Adrenal gland (tissue), 19 donors: ENCODE data around the gene SNAPIN. TPM values are rescaled to one million over a fixed set of nuclear protein-coding genes. Genes with fewer than 3 reads are reported as not detected.

Experiments used
- DNase-seq, 7 donors: peaks; one replicate each; pipeline ENCODE4 v3.0.0-alpha.2; 2019 to 2020
- H3K27ac ChIP-seq, 5 donors: fragments of 200-600 bp; sonication (generic) in 4 of 5; 1 replicate in 3 of 5; 2 replicates in 2 of 5; pipeline versions ENCODE4 v1.5.1 to v1.8.0; 2016 to 2020; ENCODE audit warnings: mild to moderate bottlenecking in 1 of 5
- H3K27me3 ChIP-seq: fragments of 200-600 bp; 2 replicates; pipeline ENCODE4 v1.8.0; 2021
- H3K36me3 ChIP-seq, 2 donors: fragments of 200-600 bp; replicated peaks in 1 of 2; 1 replicate in 1 of 2; 2 replicates in 1 of 2; pipeline versions ENCODE4 v1.5.1 to v1.8.0; 2018 to 2022
- H3K4me1 ChIP-seq, 2 donors: fragments of 200-600 bp; replicated peaks in 1 of 2; 1 replicate in 1 of 2; 2 replicates in 1 of 2; pipeline versions ENCODE4 v1.5.1 to v1.8.0; 2018 to 2021
- H3K4me3 ChIP-seq, 4 donors: fragments of 200-600 bp; sonication (generic) in 3 of 4; one replicate each; pipeline ENCODE4 v1.5.1; 2016 to 2018
- H3K9me3 ChIP-seq, 3 donors: fragments of 200-600 bp; sonication (generic) in 1 of 3; replicated peaks in 1 of 3; 1 replicate in 2 of 3; 2 replicates in 1 of 3; pipeline versions ENCODE4 v1.5.1 to v1.8.0; 2016 to 2021
- POLR2A ChIP-seq, 2 donors: fragments of 450-650 bp; IDR thresholded peaks; one replicate each; pipeline ENCODE4 v1.6.1; 2017; ENCODE audit warnings: antibody characterized with exemption in 2 of 2, mild to moderate bottlenecking in 2 of 2, moderate library complexity in 1 of 2
- WGBS, 4 donors: extraction: QIAGEN DNeasy Blood & Tissue Kit in 2 of 4; methylation state at CpG; one replicate each; pipeline versions ENCODE4 v1.1.5 to v1.1.7; 2013 to 2017; 5-methylcytosine and 5-hydroxymethylcytosine counted together
- intact Hi-C, 2 donors: fragments of 100-400 bp; cut with DNase I; formaldehyde crosslinking; loops; one replicate each; pipeline versions ENCODE4 v1.14.1 to v1.15.0; 2022 to 2023
- long read RNA-seq, 10 donors: library from polyadenylated mRNA in 3 of 10; unstranded in 2 of 10; stranded (forward) in 1 of 10; transcript quantifications; one replicate each; pipeline ENCODE4 v2.0.0 and lab custom pipeline, GENCODE V29; 2021 to 2026
- polyA plus RNA-seq, 3 donors: library from polyadenylated mRNA; stranded (reverse); fragments of 200-250 nt in 2 of 3; fragments of 350-450 nt in 1 of 3; fragmentation: Illumina TruSeq in 1 of 3; extraction: RNeasy Lipid Tissue Mini Kit (QIAGEN cat#74804) in 1 of 3; gene quantifications; one replicate each; pipeline ENCODE4 v1.2.3, GENCODE V29; 2013 to 2014
- total RNA-seq, 9 donors: library from RNA; depleted of rRNA in 4 of 9; stranded (reverse); fragments of >200 nt in 4 of 9; fragments of 120-200 nt in 1 of 9; fragmentation: NEBNext Ultra II Directional in 1 of 9; extraction: Animal tissue kit (Norgen Biotek cat#: 25700) in 1 of 9; gene quantifications; one replicate each; pipeline versions ENCODE4 v1.1.0 to v1.2.4, GENCODE V29; 2013 to 2023
- TF ChIP-seq, protein P1 (sequence below), 6 experiments: fragments of 450-650 bp in 4 of 6; fragments of 200-600 bp in 2 of 6; sonication (generic) in 1 of 6; IDR thresholded peaks; 1 replicate in 5 of 6; 2 replicates in 1 of 6; pipeline versions ENCODE4 v1.5.1 to v1.8.0; 2016 to 2021; ENCODE audit warnings: antibody characterized with exemption in 6 of 6, mild to moderate bottlenecking in 2 of 6, moderate library complexity in 1 of 6
- donor health status: healthy with polysubstance abuse.
- donor health status: Bipolar disorder and iron deficiency.
- donor health status: DM: yes; HTN: yes; CAD: no.
- donor health status: DM: no; HTN: no; CAD: no.
- donor health status: DM: no; HTN: no; CAD: no.
- donor health status: DM: yes; HTN: yes; CAD: no.

Gene SNAPIN, protein sequence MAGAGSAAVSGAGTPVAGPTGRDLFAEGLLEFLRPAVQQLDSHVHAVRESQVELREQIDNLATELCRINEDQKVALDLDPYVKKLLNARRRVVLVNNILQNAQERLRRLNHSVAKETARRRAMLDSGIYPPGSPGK
- total RNA-seq (100 to 1,000 TPM in 3 of 9 donors, 10 to 100 TPM in 6; 48.3 to 176 (median 79.4) TPM), polyA plus RNA-seq (10 to 100 TPM; 37.7 to 50.8 (median 40.6) TPM)
- long read RNA-seq, donor 1, transcript SNAPIN-202 (3 exons, 922 nt): minor isoform, 5 of 50 reads
- long read RNA-seq, donor 1, transcript SNAPIN-201 (4 exons, 1,030 nt): major isoform, 37 of 50 reads
- long read RNA-seq, donor 1, partial matches to known transcripts: 0 of 50 reads
- long read RNA-seq, donor 1, other reads (novel, unspliced or antisense): 5 of 50 reads
- long read RNA-seq, donor 2, transcript SNAPIN-201 (4 exons, 1,030 nt): major isoform, 39 of 49 reads
- long read RNA-seq, donor 2, partial matches to known transcripts: 0 of 49 reads
- long read RNA-seq, donor 2, other reads (novel, unspliced or antisense): 7 of 49 reads
- long read RNA-seq, donor 3, transcript SNAPIN-201 (4 exons, 1,030 nt): major isoform, 28 of 165 reads
- long read RNA-seq, donor 3, partial matches to known transcripts: 53 of 165 reads
- long read RNA-seq, donor 3, other reads (novel, unspliced or antisense): 84 of 165 reads
- long read RNA-seq, donor 4, transcript SNAPIN-204 (2 exons, 1,205 nt): minor isoform, 5 of 127 reads
- long read RNA-seq, donor 4, transcript SNAPIN-201 (4 exons, 1,030 nt): major isoform, 115 of 127 reads
- long read RNA-seq, donor 4, partial matches to known transcripts: 0 of 127 reads
- long read RNA-seq, donor 4, other reads (novel, unspliced or antisense): 6 of 127 reads
- long read RNA-seq, donor 5, transcript SNAPIN-204 (2 exons, 1,205 nt): minor isoform, 5 of 133 reads
- long read RNA-seq, donor 5, transcript SNAPIN-201 (4 exons, 1,030 nt): major isoform, 113 of 133 reads
- long read RNA-seq, donor 5, partial matches to known transcripts: 0 of 133 reads
- long read RNA-seq, donor 5, other reads (novel, unspliced or antisense): 10 of 133 reads
- long read RNA-seq, donor 6, transcript SNAPIN-201 (4 exons, 1,030 nt): major isoform, 59 of 69 reads
- long read RNA-seq, donor 6, partial matches to known transcripts: 0 of 69 reads
- long read RNA-seq, donor 6, other reads (novel, unspliced or antisense): 2 of 69 reads
- long read RNA-seq, donor 7, transcript SNAPIN-201 (4 exons, 1,030 nt): major isoform, 15 of 19 reads
- long read RNA-seq, donor 7, partial matches to known transcripts: 0 of 19 reads
- long read RNA-seq, donor 7, other reads (novel, unspliced or antisense): 0 of 19 reads
- long read RNA-seq, donor 8, transcript SNAPIN-201 (4 exons, 1,030 nt): major isoform, 46 of 309 reads
- long read RNA-seq, donor 8, partial matches to known transcripts: 101 of 309 reads
- long read RNA-seq, donor 8, other reads (novel, unspliced or antisense): 158 of 309 reads
- long read RNA-seq, donor 9, transcript SNAPIN-201 (4 exons, 1,030 nt): major isoform, 37 of 148 reads
- long read RNA-seq, donor 9, partial matches to known transcripts: 50 of 148 reads
- long read RNA-seq, donor 9, other reads (novel, unspliced or antisense): 54 of 148 reads
- long read RNA-seq, donor 10, transcript SNAPIN-201 (4 exons, 1,030 nt): major isoform, 10 of 145 reads
- long read RNA-seq, donor 10, partial matches to known transcripts: 61 of 145 reads
- long read RNA-seq, donor 10, other reads (novel, unspliced or antisense): 70 of 145 reads

DNA sequence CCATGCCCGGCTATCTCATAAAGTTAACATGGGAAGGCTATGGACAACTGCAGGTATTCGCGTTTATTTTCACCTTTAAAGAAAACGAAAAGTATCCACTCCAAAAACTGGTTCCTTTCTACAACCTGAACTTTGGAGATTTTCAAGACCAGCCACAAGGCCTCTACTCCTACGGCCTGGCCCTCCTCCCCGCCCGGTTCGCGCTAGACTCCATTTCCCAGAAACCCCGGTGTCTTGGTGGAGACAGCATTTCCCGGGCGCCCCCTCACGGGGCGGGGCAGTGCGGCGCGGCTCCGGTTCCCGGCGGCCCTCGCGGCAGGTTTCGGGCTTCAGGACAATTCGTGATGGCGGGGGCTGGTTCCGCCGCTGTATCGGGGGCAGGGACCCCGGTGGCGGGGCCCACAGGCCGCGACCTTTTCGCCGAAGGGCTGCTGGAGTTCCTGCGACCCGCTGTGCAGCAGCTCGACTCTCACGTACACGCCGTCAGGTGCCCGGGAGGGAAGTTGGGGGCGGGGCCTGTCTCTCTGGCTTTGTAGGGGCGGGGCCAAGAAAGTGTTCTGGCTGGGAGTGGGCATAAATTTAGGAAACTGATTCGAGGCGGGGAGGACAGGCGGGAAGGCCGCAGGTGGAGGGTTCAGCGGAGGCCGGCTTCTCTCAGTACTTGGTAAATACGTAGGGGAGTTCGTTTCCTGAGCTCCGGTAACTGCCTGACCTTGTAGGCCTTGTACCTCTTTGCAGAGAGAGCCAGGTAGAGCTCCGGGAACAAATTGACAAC is at the start of gene SNAPIN:
TSS of gene SNAPIN (plus strand) at position 304 of the 775 bp plus-strand sequence. CDS start at position 345, 41 bp downstream.
- H3K27ac ChIP-seq: peak within 1 kb of the TSS; percentile 72 to 99 (median 96)
- peak within 1 kb of the TSS; percentile 35 to 95 (median 89) for H3K4me3 ChIP-seq
- no peaks in the 10 kb centered on the region for H3K27me3 ChIP-seq
- intact Hi-C loops: no loop called here
- peak; percentile 87 to 95 (median 93) for DNase-seq
- peaks cover 0 to 32% of the 10 kb centered on the region in 2 donors for H3K36me3 ChIP-seq
- TF ChIP-seq, protein P1, sequence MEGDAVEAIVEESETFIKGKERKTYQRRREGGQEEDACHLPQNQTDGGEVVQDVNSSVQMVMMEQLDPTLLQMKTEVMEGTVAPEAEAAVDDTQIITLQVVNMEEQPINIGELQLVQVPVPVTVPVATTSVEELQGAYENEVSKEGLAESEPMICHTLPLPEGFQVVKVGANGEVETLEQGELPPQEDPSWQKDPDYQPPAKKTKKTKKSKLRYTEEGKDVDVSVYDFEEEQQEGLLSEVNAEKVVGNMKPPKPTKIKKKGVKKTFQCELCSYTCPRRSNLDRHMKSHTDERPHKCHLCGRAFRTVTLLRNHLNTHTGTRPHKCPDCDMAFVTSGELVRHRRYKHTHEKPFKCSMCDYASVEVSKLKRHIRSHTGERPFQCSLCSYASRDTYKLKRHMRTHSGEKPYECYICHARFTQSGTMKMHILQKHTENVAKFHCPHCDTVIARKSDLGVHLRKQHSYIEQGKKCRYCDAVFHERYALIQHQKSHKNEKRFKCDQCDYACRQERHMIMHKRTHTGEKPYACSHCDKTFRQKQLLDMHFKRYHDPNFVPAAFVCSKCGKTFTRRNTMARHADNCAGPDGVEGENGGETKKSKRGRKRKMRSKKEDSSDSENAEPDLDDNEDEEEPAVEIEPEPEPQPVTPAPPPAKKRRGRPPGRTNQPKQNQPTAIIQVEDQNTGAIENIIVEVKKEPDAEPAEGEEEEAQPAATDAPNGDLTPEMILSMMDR (IDR thresholded peaks at IDR 0.05): peak in 1 of 6 experiments; percentile 19
- TF ChIP-seq POLR2A (IDR thresholded peaks at IDR 0.05): peak; percentile 43 to 53
- H3K9me3 ChIP-seq: no peaks in the 10 kb centered on the region
- H3K4me1 ChIP-seq: peaks cover 10 to 18% of the 10 kb centered on the region in 2 donors
- WGBS, 4 donors: 2 to 3% (median 2%) methylated on average over 35 to 53 of the region's 53 CpGs

DNA sequence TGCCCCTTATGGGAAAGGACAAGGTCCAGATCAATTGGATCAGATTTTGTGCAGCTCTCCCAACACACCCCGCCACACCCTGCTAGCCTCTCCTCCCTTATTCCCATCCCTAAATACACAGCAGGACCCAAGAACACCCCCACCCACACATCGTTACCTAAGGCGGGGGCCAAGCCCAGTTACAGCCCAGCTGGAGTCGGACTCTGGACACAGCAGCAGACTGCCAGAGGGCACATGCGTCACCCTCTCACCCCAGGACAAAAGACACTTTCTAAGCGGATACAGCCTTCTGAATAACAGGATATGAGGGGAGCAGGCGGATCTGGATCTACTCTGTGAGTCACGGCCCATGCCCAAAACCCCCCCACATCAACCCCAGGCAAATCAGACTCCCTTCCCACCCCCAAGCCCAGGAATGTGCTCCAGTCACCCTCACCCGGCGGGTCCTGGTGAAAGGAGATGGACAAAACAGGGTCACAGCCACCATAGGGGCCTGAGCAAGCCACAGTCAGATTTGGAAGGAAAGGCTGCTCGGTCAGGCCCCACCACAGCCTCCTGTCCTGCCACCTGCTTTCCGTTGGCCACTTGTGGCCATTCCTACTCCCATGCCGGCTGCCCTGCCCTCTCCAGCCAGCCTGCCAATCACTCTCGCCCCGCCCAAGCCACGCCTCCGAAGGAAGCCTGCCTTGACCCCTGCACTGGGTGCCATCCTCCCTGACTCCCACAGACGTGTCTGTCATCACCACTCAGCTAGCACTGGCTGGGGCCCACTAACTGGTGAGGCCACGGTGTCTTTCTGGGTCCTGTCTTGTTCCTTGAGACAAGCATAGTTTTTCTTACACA is 49.5 kb upstream of the SNAPIN start:
- Histone ChIP-seq H3K36me3 (peaks cover 0 to 12% of the 10 kb centered on the region in 2 donors), H3K27me3 (no peaks in the 10 kb centered on the region), H3K4me3 (peak overlapping the region in 1 of 4 donors; percentile 36), H3K9me3 (no peaks in the 10 kb centered on the region), H3K4me1 (peaks cover 0 to 27% of the 10 kb centered on the region in 2 donors), H3K27ac (peak overlapping the region; percentile 20 to 93 (median 58))
- WGBS, 4 donors: 57 to 70% (median 62%) methylated on average over 15 to 19 of the region's 19 CpGs
- peak; percentile 63 to 86 (median 71) for DNase-seq
- intact Hi-C loops: no loop called here
- TF ChIP-seq POLR2A (IDR thresholded peaks at IDR 0.05): peak in 1 of 2 donors; percentile 25
- TF ChIP-seq, protein P1 (IDR thresholded peaks at IDR 0.05): no peak

DNA sequence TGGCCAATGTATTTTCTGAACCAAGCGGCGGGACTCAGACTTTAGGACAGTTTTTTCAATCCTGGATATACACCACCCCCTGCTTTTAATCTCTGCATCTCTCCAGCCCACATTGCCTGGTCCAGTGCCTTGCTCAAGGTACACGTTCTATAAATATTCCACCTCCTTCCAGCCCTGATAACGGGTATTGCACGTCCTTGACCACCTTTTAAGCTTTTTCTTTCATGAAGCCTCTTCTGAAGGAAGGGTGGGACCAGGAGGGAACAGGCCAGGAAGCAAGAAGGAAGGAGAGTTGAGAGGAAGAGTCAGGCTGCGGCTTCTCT is 49.0 kb upstream of the SNAPIN start:
- no peaks in the 10 kb centered on the region for H3K9me3 ChIP-seq
- DNase-seq: no peak
- no peak overlapping the region for H3K4me3 ChIP-seq
- intact Hi-C loops: no loop called here
- no peaks in the 10 kb centered on the region for H3K27me3 ChIP-seq
- TF ChIP-seq, protein P1 (IDR thresholded peaks at IDR 0.05): no peak
- no peak for TF ChIP-seq POLR2A (IDR thresholded peaks at IDR 0.05)
- 62 to 72% (median 66%) methylated on average over 6 of the region's 6 CpGs for WGBS, 4 donors
- H3K36me3 ChIP-seq: peaks cover 0 to 12% of the 10 kb centered on the region in 2 donors
- peak overlapping the region; percentile 20 to 93 (median 39) for H3K27ac ChIP-seq
- H3K4me1 ChIP-seq: peaks cover 0 to 27% of the 10 kb centered on the region in 2 donors
